ENCODE data around the gene CD96.

GRCh38 chr3:111548092-111548491 lies 6.1 kb downstream of the CD96 start:
- TF ChIP-seq, protein P1, sequence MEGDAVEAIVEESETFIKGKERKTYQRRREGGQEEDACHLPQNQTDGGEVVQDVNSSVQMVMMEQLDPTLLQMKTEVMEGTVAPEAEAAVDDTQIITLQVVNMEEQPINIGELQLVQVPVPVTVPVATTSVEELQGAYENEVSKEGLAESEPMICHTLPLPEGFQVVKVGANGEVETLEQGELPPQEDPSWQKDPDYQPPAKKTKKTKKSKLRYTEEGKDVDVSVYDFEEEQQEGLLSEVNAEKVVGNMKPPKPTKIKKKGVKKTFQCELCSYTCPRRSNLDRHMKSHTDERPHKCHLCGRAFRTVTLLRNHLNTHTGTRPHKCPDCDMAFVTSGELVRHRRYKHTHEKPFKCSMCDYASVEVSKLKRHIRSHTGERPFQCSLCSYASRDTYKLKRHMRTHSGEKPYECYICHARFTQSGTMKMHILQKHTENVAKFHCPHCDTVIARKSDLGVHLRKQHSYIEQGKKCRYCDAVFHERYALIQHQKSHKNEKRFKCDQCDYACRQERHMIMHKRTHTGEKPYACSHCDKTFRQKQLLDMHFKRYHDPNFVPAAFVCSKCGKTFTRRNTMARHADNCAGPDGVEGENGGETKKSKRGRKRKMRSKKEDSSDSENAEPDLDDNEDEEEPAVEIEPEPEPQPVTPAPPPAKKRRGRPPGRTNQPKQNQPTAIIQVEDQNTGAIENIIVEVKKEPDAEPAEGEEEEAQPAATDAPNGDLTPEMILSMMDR (conservative IDR thresholded peaks at IDR 0.05 in 1 of 2, IDR thresholded peaks at IDR 0.05 in 1 of 2; ENCODE audit: extremely low read depth in 1 of 2, insufficient read depth in 1 of 2, low read depth in 1 of 2, low read length in 2 of 2): no peak
- no peak for TF ChIP-seq EZH2 (IDR thresholded peaks at IDR 0.05; ENCODE audit: borderline replicate concordance, low read length)
